ENCODE measurements around the gene HIVEP1. TPM values are rescaled to one million over a fixed set of nuclear protein-coding genes. Genes with fewer than 3 reads are reported as not detected.
A peak's percentile ranks its signal among the peaks of the same experiment; 100 is the strongest.

HIVEP1 gene
- polyA plus RNA-seq (2012; ENCODE audit: missing spikeins): 19.0 TPM

- no peak for TF ChIP-seq TAF1 (IDR thresholded peaks at IDR 0.05; ENCODE audit: borderline replicate concordance, low read depth, low read length)
- TF ChIP-seq POLR2A (IDR thresholded peaks at IDR 0.05; ENCODE audit: low read depth, low read length): no peak
- TF ChIP-seq POLR2AphosphoS5 (IDR thresholded peaks at IDR 0.05; ENCODE audit: low read depth, low read length): 0 out of 2 replicates have a peak, but pooled peaks have one; percentile 28
These were observed at the start of gene HIVEP1 for GRCh38 chr6:12012038-12012557. Gene HIVEP1 (plus strand): TSS chr6:12012312. CDS start chr6:12015629, 3,317 bp downstream.

GRCh38 chr6:11963756-11964500, 48.2 kb upstream of the HIVEP1 start:
- TF ChIP-seq TAF1 (IDR thresholded peaks at IDR 0.05; ENCODE audit: borderline replicate concordance, low read depth, low read length): no peak
- TF ChIP-seq POLR2AphosphoS5 (IDR thresholded peaks at IDR 0.05; ENCODE audit: low read depth, low read length): no peak
- TF ChIP-seq POLR2A (IDR thresholded peaks at IDR 0.05; ENCODE audit: low read depth, low read length): no peak
- DNase-seq (ENCODE audit: insufficient read length) (no peak), FAIRE-seq (no peak)

More at GRCh38 chr6:12012038-12012557, at the start of gene HIVEP1:
- DNase-seq (ENCODE audit: insufficient read length): peak; percentile 8
- FAIRE-seq: no peak

- DNase-seq (ENCODE audit: insufficient read length) (no peak), FAIRE-seq (no peak)
- no peak for TF ChIP-seq TAF1 (IDR thresholded peaks at IDR 0.05; ENCODE audit: borderline replicate concordance, low read depth, low read length)
- TF ChIP-seq POLR2A (IDR thresholded peaks at IDR 0.05; ENCODE audit: low read depth, low read length): no peak
- no peak for TF ChIP-seq POLR2AphosphoS5 (IDR thresholded peaks at IDR 0.05; ENCODE audit: low read depth, low read length)
These were observed 47.3 kb upstream of the HIVEP1 start for GRCh38 chr6:11964729-11965335.

- FAIRE-seq (no peak), DNase-seq (ENCODE audit: insufficient read length) (no peak)
- TF ChIP-seq POLR2AphosphoS5 (IDR thresholded peaks at IDR 0.05; ENCODE audit: low read depth, low read length): no peak
- no peak for TF ChIP-seq POLR2A (IDR thresholded peaks at IDR 0.05; ENCODE audit: low read depth, low read length)
- no peak for TF ChIP-seq TAF1 (IDR thresholded peaks at IDR 0.05; ENCODE audit: borderline replicate concordance, low read depth, low read length)
These were observed 46.6 kb upstream of the HIVEP1 start for GRCh38 chr6:11965499-11965898.

- no peak for TF ChIP-seq POLR2A (IDR thresholded peaks at IDR 0.05; ENCODE audit: low read depth, low read length)
- TF ChIP-seq POLR2AphosphoS5 (IDR thresholded peaks at IDR 0.05; ENCODE audit: low read depth, low read length): no peak
- no peak for TF ChIP-seq TAF1 (IDR thresholded peaks at IDR 0.05; ENCODE audit: borderline replicate concordance, low read depth, low read length)
- DNase-seq (ENCODE audit: insufficient read length) (no peak), FAIRE-seq (peak; percentile 17)
These were observed 43.8 kb upstream of the HIVEP1 start for GRCh38 chr6:11968241-11968806.

- DNase-seq (ENCODE audit: insufficient read length): no peak
- TF ChIP-seq TAF1 (IDR thresholded peaks at IDR 0.05; ENCODE audit: borderline replicate concordance, low read depth, low read length) (no peak), POLR2AphosphoS5 (IDR thresholded peaks at IDR 0.05; ENCODE audit: low read depth, low read length) (no peak), POLR2A (IDR thresholded peaks at IDR 0.05; ENCODE audit: low read depth, low read length) (no peak)
- FAIRE-seq: no peak
These were observed 43.0 kb upstream of the HIVEP1 start for GRCh38 chr6:11969092-11969491.

- TF ChIP-seq POLR2AphosphoS5 (IDR thresholded peaks at IDR 0.05; ENCODE audit: low read depth, low read length) (no peak), TAF1 (IDR thresholded peaks at IDR 0.05; ENCODE audit: borderline replicate concordance, low read depth, low read length) (no peak)
- DNase-seq (ENCODE audit: insufficient read length): no peak
- no peak for FAIRE-seq
These were observed 42.0 kb upstream of the HIVEP1 start for GRCh38 chr6:11970114-11970513.

GRCh38 chr6:11971154-11971553, 41.0 kb upstream of the HIVEP1 start:
- DNase-seq (ENCODE audit: insufficient read length) (no peak), FAIRE-seq (no peak)
- TF ChIP-seq POLR2A (IDR thresholded peaks at IDR 0.05; ENCODE audit: low read depth, low read length): no peak
- TF ChIP-seq TAF1 (IDR thresholded peaks at IDR 0.05; ENCODE audit: borderline replicate concordance, low read depth, low read length): no peak
- TF ChIP-seq POLR2AphosphoS5 (IDR thresholded peaks at IDR 0.05; ENCODE audit: low read depth, low read length): no peak

- no peak for TF ChIP-seq TAF1 (IDR thresholded peaks at IDR 0.05; ENCODE audit: borderline replicate concordance, low read depth, low read length)
- no peak for TF ChIP-seq POLR2A (IDR thresholded peaks at IDR 0.05; ENCODE audit: low read depth, low read length)
- no peak for TF ChIP-seq POLR2AphosphoS5 (IDR thresholded peaks at IDR 0.05; ENCODE audit: low read depth, low read length)
- no peak for DNase-seq (ENCODE audit: insufficient read length)
- no peak for FAIRE-seq
These were observed 39.8 kb upstream of the HIVEP1 start for GRCh38 chr6:11972270-11972669.

- DNase-seq (ENCODE audit: insufficient read length) (no peak), FAIRE-seq (no peak)
- TF ChIP-seq POLR2AphosphoS5 (IDR thresholded peaks at IDR 0.05; ENCODE audit: low read depth, low read length) (no peak), POLR2A (IDR thresholded peaks at IDR 0.05; ENCODE audit: low read depth, low read length) (no peak), TAF1 (IDR thresholded peaks at IDR 0.05; ENCODE audit: borderline replicate concordance, low read depth, low read length) (no peak)
These were observed 39.3 kb upstream of the HIVEP1 start for GRCh38 chr6:11972806-11973205.

- TF ChIP-seq TAF1 (IDR thresholded peaks at IDR 0.05; ENCODE audit: borderline replicate concordance, low read depth, low read length) (no peak), POLR2AphosphoS5 (IDR thresholded peaks at IDR 0.05; ENCODE audit: low read depth, low read length) (no peak), POLR2A (IDR thresholded peaks at IDR 0.05; ENCODE audit: low read depth, low read length) (no peak)
- FAIRE-seq: no peak
- no peak for DNase-seq (ENCODE audit: insufficient read length)
These were observed 38.9 kb upstream of the HIVEP1 start for GRCh38 chr6:11973238-11973637.

Data from GM12892 (cell line).